Measurements from ENCODE around the gene APBB3.
A peak's percentile ranks its signal among the peaks of the same experiment; 100 is the strongest.

Gene APBB3

DNA sequence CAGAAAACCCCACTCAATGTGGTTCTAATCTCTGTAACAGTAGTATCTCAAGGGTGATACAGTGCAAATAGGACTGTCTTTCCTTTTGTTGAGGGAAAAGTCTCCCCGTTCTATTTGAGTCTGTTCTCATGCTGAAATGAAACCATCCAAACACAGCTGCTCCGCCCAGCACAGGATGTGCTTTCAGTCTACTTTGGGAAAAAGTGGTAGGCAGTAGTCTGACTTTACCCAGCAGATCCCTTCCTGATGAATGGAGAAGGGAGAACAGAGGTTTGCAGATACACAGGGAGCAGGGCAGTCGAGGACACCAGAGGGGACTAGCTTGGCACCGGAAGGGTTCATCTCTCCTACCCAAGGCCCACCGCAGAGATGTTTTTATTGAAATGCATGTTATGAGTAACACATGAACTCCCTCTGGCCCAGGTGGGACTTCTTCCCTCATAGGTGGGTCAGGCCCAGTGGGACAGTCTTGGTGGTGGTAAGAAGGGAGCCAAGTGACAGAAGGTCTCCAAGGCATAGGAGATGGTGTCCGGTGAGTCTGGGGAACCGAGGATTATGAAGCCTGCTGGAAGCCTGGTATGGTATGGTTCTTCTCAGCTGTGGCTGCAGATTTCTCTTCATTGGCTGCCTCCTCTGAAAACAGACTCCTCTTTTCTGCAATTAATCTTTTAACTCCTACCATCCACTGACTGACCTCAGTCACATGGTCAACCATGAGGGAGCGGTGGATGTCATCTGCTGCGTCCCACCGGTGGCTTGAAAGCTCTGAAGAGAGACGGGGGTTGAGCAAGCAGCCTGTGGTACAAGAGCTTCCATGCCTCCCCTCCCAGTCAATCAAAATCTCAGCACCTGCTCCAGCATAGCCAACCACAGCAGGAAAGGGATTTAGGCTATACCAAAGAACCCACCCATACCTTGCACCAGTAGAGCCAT lies 14.0 kb downstream of the APBB3 start:
- no peak for DNase-seq

DNA sequence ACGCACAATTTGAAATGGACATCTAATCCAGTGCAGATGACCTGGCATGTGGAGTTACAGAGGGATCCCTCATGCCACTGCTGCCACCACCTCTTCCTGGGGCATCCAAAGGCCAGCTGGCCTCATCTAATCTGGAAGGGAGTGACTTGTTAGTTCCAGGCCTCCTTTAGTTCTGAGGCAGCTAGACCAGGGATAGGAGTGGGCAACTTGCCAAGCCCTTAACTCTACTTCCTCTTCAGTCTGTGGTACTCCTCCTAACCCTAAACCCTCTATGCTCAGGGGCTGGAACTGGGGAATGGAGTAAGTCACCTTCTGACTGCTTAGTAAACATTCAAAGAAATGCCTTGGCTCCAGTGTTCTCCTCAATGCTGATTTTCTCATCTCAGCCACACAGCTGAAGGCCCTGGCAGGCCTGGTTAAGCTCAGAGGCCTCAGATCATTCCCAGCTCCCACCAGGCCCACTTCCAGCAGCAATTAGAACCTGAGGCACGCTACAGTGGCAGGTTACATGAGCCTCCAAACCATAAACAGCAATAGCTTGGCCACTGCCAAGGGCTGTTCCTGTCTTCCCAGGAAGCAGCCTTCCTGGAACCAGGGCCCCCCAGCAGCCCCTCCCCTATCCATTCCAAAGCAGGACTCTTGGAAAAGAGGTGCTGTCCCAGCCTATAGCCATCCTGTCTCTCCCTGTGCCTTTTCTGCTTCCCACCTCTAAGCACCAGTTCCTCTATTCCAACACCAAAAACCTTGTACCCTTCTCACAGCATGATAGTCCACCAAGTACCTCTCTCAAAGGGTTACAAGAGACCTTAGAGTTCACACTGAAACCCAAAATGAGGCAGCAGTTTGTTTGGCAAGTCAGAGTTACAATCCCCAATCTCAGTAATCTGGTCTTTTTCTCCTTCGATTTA lies 14.9 kb downstream of the APBB3 start:
- DNase-seq = no peak

DNA sequence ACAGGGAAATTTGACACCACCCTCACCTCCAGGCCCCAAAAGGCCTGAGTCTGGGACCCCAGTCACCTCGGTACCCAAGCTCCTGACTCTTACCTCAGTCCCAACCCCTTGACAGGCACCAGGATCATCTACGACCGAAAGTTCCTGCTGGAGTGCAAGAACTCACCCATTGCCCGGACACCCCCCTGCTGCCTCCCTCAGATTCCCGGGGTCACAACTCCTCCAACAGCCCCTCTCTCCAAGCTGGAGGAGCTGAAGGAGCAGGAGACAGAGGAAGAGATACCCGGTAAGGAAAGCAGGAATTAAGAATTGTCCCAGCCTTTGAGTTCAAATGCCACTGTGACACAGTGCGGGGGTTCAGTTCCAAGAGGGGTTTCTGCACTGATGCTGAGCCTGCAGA lies 15.6 kb downstream of the APBB3 start:
- DNase-seq = no peak

DNA sequence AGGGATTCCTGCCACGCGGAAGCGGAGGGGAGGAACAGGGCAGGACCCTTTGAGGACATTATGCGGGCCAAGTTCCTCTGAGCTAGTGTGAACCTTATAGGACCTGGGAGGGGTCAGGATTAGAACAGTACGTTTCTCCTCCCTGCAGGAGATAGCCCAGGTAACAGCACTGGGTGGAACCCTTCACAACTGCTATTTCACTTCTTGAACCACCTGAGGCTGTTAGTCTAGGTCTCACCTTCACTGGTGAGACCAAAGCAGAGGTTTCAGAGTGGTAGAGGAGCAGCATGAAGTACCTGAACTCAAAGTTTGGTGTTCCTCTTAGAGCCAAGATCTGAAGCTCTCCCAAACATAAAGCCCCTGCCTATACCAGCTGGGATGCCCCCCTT lies 16.1 kb downstream of the APBB3 start:
- no peak for DNase-seq

DNA sequence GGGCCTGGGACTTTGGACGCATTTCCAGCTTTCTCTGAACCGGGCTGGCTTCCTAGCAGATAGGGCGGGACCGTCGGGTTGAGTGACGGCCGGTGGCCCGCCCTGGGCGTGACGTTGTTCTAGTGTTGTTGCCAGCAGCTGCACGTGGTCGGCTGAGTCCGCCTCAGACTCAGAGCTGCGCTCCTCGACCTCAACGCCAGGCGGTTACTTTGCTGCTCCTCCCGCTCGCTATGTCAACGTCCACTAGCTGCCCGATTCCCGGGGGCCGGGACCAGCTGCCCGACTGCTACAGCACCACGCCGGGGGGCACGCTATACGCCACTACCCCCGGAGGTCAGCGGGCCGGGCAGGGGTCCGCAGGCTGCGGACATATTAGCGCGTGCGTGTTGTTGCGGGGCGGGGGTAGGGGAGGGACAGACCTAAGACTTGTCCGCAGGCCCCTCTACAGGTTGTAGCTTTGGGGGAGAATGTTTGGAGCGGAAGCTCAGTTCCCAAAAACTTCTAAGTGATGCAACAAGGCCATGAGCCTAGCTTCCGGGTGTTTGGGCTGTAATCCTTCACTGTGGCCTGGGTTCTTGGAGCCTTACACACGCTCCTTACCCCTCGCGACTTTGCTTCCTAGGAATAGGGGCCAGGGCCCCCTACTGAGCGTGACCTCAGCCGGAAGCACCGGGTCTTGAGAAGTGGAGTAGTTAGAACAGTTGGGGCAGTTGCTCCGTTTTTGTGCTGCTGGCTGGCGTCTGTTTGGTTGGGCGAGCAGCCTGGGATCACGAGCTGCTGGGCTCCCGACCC lies 16.7 kb downstream of the APBB3 start, which contains the start of gene EIF4EBP3:
TSS of gene EIF4EBP3 (plus strand) at position 155 of the 792 bp plus-strand sequence. CDS start at position 231, 76 bp downstream.
- DNase-seq = peak; percentile 98

DNA sequence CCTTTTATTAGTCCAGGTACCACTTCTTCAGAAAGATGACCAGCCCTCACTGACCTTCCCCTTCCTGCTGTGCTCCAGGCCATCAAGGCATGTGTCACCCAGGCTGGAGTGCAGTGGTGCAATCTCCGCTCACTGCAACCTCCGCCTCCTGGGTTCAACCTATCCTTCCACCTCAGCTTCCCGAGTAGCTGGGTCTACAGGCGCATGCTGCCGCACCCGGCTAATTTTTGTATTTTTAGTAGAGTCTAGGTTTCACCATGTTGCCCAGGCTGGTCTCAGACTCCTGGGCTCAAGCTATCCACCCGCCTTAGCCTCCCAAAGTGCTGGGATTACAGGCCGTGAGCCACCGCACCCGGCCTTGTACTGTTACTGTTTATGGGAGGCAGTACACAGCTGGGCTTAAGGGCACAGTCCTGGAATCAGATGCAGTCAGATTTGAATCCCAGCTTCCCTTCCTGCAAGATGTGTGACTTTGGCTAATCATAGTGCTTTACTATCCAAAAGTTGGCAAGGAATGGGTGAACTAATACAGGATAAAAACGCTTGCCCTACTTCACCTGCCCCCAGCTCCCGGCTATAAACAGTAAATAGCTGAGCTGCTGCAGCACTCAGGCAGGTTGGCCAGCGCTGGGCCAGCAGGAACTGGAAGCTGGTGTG lies 17.4 kb downstream of the APBB3 start:
- DNase-seq = no peak

DNA sequence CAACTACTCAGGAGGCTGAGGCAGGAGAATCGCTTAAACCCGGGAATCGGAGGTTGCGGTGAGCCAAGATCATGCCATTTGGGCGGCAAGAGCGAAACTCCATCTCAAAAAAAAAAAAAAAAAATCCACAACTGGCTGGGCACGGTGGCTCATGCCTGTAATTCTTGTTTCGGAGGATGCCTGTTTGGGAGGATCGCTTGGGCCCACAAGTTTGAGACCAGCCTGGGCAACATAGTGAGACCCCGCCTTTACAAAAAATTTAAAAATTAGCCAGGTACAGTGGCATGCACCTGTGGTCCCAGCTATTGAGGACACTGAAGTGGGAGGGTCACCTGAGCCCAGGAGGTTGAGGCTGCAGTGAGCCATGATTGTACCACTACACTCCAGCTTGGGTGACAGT lies 18.8 kb downstream of the APBB3 start:
- no peak for DNase-seq

DNA sequence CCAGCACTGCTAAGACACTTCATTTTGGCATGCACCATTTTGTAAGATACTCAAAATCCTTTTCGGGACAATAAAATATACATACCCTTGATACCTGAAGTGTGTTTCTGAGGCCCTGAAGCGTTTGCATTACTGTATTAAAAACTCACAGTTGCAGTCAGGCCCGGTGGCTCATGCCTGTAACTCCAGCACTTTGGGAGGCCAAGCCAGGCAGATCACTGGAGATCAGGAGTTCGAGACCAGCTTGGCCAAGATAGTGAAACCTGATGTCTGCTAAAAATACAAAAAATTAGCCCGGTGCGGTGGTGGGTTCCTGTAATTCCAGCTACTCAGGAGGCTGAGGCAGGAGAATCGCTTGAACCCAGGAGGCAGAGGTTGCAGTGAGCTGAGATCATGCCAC lies 19.4 kb downstream of the APBB3 start:
- no peak for DNase-seq

DNA sequence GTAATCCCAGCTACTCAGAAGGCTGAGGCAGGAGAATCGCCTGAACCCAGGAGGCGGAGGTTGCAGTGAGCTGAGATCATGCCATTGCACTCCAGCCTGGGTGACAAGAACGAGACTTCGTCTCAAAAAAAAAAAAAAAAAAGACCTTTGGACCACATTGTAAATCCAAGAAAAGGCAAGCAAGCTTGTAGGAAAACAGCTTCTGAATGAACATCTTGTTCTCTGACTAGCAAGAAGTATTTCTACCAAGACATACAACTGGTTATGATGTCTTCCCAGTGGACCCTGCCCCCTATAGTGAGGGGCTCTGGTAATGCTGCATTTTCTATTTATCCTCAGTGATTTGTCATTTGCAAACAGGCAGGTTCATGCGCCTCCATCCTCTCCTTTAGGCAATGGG lies 21.4 kb downstream of the APBB3 start:
- DNase-seq = no peak

DNA sequence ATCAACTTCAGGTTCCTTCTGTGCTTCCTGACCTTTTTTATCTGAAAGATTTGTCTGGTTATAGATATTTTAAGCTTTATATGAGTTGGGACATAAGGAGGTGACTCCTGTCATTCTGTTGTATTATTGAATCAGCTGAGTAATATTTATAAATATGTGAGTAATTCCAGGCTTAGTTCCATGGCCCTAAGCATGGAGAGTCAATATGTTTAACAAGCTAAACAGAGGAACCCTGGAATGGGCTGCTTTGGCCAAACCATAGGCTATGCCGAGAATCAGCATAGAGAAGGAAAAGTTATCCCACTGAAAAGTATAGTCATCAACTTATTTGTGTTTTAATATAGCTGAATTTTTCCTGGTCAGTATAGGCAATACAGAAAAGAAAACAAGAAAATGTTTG lies 24.2 kb downstream of the APBB3 start:
- DNase-seq = no peak

DNA sequence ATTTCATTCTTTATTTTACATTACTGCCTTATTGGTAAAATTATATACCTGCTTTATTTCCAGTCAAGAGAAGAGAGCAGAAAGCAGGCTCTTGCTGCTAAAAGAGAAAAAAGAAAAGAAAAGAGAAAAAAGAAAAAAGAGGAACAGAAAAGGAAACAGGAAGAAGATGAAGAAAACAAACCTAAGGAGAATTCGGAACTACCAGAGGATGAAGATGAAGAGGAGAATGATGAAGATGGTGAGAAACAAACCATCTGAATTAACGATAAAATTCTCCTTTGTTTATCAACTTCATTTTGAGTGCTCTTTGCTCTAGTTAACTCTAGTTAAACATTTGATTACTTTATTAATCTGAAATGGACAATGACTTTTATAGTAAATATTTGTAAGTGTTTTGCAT lies 40.4 kb downstream of the APBB3 start:
- DNase-seq = no peak

DNA sequence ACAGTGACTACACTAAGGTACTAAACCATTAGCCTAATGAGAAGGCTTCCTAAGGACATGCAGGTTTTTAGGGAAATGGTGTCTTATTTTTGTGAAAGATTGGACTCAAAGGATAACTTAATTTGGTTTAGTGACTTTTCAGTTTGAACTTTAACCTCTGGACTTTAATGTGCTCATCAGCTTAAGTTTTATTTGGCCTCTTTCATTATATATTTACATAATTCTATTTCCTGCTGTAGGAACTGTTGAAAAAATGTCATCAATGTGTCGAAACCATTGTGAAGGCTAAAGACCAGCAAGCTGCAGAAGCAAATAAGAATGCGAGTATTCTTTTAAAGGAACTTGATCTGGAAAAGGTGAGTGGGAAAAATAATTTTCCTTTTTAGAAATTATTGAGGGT lies 51.3 kb downstream of the APBB3 start:
- no peak for DNase-seq

DNA sequence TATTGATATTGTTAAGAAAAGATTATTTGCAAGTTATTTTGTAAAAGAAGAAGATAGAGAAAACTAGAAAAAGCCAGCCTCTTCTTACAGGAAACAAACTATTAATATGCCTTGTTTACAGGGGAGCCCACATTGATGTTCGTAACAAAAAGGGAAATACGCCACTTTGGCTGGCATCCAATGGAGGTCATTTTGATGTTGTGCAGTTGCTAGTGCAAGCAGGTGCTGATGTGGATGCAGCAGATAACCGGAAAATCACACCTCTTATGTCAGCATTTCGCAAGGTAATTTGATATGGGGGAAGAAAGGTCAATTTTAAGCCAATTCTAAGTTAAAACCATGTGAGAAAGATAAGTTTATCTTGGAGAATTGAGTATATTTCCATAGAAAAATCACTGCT lies 54.5 kb downstream of the APBB3 start:
- no peak for DNase-seq
